ENCODE measurements around the gene PSMB9.

- TF ChIP-seq EZH2phosphoT487 (IDR thresholded peaks at IDR 0.05; ENCODE audit: insufficient read depth, low read depth) (no peak), EZH2 (IDR thresholded peaks at IDR 0.05; ENCODE audit: insufficient read depth, poor library complexity, severe bottlenecking) (no peak)
Observed at GRCh38 chr6:32827025-32827424, 27.0 kb upstream of the PSMB9 start.

Data from GM23248 (cell line).